Muscle layer of colon (tissue), 2 donors: Measurements from ENCODE around the gene MEGF9.
"Not testable (repeated sequence)": the region's sequence is repeated elsewhere in the genome, so short reads cannot be mapped to it uniquely, and the experiment has no call there.

Experiments used
- H3K27ac ChIP-seq: one replicate; pipeline ENCODE4 v1.7.0; 2013; ENCODE audit warnings: low read depth, mild to moderate bottlenecking, low read length, moderate library complexity
- H3K27me3 ChIP-seq, 2 donors: one replicate each; pipeline ENCODE4 v1.7.0; 2013; ENCODE audit warnings: low read length in 2 of 2, mild to moderate bottlenecking in 2 of 2; ENCODE audit not compliant: insufficient read depth in 2 of 2, control insufficient read depth in 1 of 2
- H3K36me3 ChIP-seq: one replicate; pipeline ENCODE4 v1.7.0; 2013; ENCODE audit warnings: mild to moderate bottlenecking, low read length; ENCODE audit not compliant: insufficient read depth
- H3K4me1 ChIP-seq: one replicate; pipeline ENCODE4 v1.7.0; 2013; ENCODE audit warnings: mild to moderate bottlenecking, low read length; ENCODE audit not compliant: insufficient read depth
- H3K4me3 ChIP-seq, 2 donors: one replicate each; pipeline ENCODE4 v1.7.0; 2013; ENCODE audit warnings: low read length in 2 of 2, low read depth in 1 of 2, mild to moderate bottlenecking in 1 of 2, moderate library complexity in 1 of 2
- H3K9ac ChIP-seq: one replicate; pipeline ENCODE4 v1.7.0; 2013; ENCODE audit warnings: low read length
- H3K9me3 ChIP-seq: one replicate; pipeline ENCODE4 v1.7.0; 2013; ENCODE audit warnings: mild to moderate bottlenecking, low read length
- donor health status: abdominal sarcoma.
- donor health status: Adenocarcinoma of cecum.

The MEGF9 gene

GRCh38 chr9:120635011-120635410 lies 79.3 kb downstream of the MEGF9 start:
- H3K4me3 ChIP-seq: no peak overlapping the region
- no peaks in the 10 kb centered on the region for H3K36me3 ChIP-seq
- no peaks in the 10 kb centered on the region for H3K9me3 ChIP-seq
- H3K4me1 ChIP-seq: no peaks in the 10 kb centered on the region
- no peak overlapping the region for H3K27ac ChIP-seq
- H3K27me3 ChIP-seq: no peaks in the 10 kb centered on the region
- H3K9ac ChIP-seq: no peak overlapping the region

- H3K4me1 ChIP-seq: no peaks in the 10 kb centered on the region
These were observed 83.9 kb downstream of the MEGF9 start for GRCh38 chr9:120630333-120630732.

GRCh38 chr9:120628925-120629497 lies 85.3 kb downstream of the MEGF9 start:
- H3K4me3 ChIP-seq: not testable (repeated sequence)

More at GRCh38 chr9:120630333-120630732, 83.9 kb downstream of the MEGF9 start:
- H3K36me3 ChIP-seq: no peaks in the 10 kb centered on the region
- no peaks in the 10 kb centered on the region for H3K9me3 ChIP-seq
- no peaks in the 10 kb centered on the region for H3K27me3 ChIP-seq
- no peak overlapping the region for H3K9ac ChIP-seq
- H3K4me3 ChIP-seq: no peak overlapping the region
- H3K27ac ChIP-seq: no peak overlapping the region

GRCh38 chr9:120628207-120628924 lies 85.9 kb downstream of the MEGF9 start:
- Histone ChIP-seq H3K27ac (no peak overlapping the region), H3K4me3 (no peak overlapping the region), H3K9ac (no peak overlapping the region), H3K27me3 (no peaks in the 10 kb centered on the region), H3K9me3 (no peaks in the 10 kb centered on the region), H3K4me1 (no peaks in the 10 kb centered on the region), H3K36me3 (no peaks in the 10 kb centered on the region)

More at GRCh38 chr9:120628925-120629497, 85.3 kb downstream of the MEGF9 start:
- H3K36me3 ChIP-seq, H3K9me3 ChIP-seq, H3K27me3 ChIP-seq, H3K4me1 ChIP-seq, H3K27ac ChIP-seq, H3K9ac ChIP-seq: not testable (repeated sequence)

- H3K36me3 ChIP-seq: no peaks in the 10 kb centered on the region
- no peak overlapping the region for H3K9ac ChIP-seq
- no peak overlapping the region for H3K4me3 ChIP-seq
- no peaks in the 10 kb centered on the region for H3K9me3 ChIP-seq
- no peaks in the 10 kb centered on the region for H3K4me1 ChIP-seq
- H3K27me3 ChIP-seq: no peaks in the 10 kb centered on the region
- H3K27ac ChIP-seq: no peak overlapping the region
These were observed 87.2 kb downstream of the MEGF9 start for GRCh38 chr9:120627073-120627472.

- no peak overlapping the region for H3K9ac ChIP-seq
- no peaks in the 10 kb centered on the region for H3K27me3 ChIP-seq
- H3K27ac ChIP-seq: no peak overlapping the region
- no peaks in the 10 kb centered on the region for H3K4me1 ChIP-seq
- H3K4me3 ChIP-seq: no peak overlapping the region
- H3K9me3 ChIP-seq: no peaks in the 10 kb centered on the region
- no peaks in the 10 kb centered on the region for H3K36me3 ChIP-seq
These were observed 87.8 kb downstream of the MEGF9 start for GRCh38 chr9:120626512-120626911.

GRCh38 chr9:120625222-120625621 lies 89.0 kb downstream of the MEGF9 start:
- Histone ChIP-seq H3K9ac (no peak overlapping the region), H3K4me3 (no peak overlapping the region), H3K27me3 (no peaks in the 10 kb centered on the region), H3K4me1 (no peaks in the 10 kb centered on the region), H3K36me3 (no peaks in the 10 kb centered on the region), H3K9me3 (no peaks in the 10 kb centered on the region), H3K27ac (no peak overlapping the region)

- Histone ChIP-seq H3K27ac (no peak overlapping the region), H3K36me3 (no peaks in the 10 kb centered on the region), H3K9me3 (no peaks in the 10 kb centered on the region), H3K4me3 (no peak overlapping the region), H3K9ac (no peak overlapping the region), H3K4me1 (peaks cover 4% of the 10 kb centered on the region), H3K27me3 (no peaks in the 10 kb centered on the region)
These were observed 91.5 kb downstream of the MEGF9 start for GRCh38 chr9:120622790-120623189.

GRCh38 chr9:120621941-120622340 lies 92.3 kb downstream of the MEGF9 start:
- H3K4me3 ChIP-seq: no peak overlapping the region
- H3K27me3 ChIP-seq: no peaks in the 10 kb centered on the region
- no peaks in the 10 kb centered on the region for H3K9me3 ChIP-seq
- no peak overlapping the region for H3K27ac ChIP-seq
- no peak overlapping the region for H3K9ac ChIP-seq
- no peaks in the 10 kb centered on the region for H3K36me3 ChIP-seq
- peaks cover 4% of the 10 kb centered on the region for H3K4me1 ChIP-seq

GRCh38 chr9:120619751-120620655 lies 94.3 kb downstream of the MEGF9 start:
- Histone ChIP-seq H3K9me3 (no peaks in the 10 kb centered on the region), H3K36me3 (no peaks in the 10 kb centered on the region), H3K4me1 (peaks cover 4% of the 10 kb centered on the region), H3K9ac (no peak overlapping the region), H3K4me3 (no peak overlapping the region), H3K27me3 (no peaks in the 10 kb centered on the region), H3K27ac (no peak overlapping the region)
